ENCODE data around the gene PTPRN2. TPM values are rescaled to one million over a fixed set of nuclear protein-coding genes. Genes with fewer than 3 reads are reported as not detected.

PTPRN2 gene
- total and polyA plus RNA-seq, 2 of the 13 experiments (the other 11 are each of a cell fraction or from before 2014, with no cell fraction given): 2.5 to 24.2 TPM

DNA sequence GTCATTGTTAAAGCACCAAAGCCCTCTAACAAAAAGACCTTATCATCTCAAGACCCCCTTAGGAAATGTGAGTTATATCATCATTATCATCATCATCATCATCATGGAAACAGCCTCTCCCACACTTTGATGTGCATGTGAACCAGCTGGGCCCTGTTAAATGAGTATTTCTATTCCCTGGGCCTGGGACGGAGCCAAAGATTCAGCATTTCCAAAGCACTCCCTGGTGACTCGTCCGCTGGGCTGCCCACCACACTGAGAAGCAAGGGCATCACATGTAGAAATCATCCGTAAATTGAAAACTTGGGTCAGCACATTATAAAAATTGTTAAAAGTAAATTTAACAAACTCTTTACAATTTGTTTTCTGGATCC lies 88.6 kb downstream of the PTPRN2 start (continued):
- TF ChIP-seq, protein P1, sequence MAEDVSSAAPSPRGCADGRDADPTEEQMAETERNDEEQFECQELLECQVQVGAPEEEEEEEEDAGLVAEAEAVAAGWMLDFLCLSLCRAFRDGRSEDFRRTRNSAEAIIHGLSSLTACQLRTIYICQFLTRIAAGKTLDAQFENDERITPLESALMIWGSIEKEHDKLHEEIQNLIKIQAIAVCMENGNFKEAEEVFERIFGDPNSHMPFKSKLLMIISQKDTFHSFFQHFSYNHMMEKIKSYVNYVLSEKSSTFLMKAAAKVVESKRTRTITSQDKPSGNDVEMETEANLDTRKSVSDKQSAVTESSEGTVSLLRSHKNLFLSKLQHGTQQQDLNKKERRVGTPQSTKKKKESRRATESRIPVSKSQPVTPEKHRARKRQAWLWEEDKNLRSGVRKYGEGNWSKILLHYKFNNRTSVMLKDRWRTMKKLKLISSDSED (CRISPR knock-in tag; IDR thresholded peaks at IDR 0.05): no peak
- TF ChIP-seq ZIK1 (CRISPR knock-in tag; IDR thresholded peaks at IDR 0.05; ENCODE audit: borderline replicate concordance, low read depth) (no peak), MIER3 (CRISPR knock-in tag; IDR thresholded peaks at IDR 0.05; ENCODE audit: borderline replicate concordance) (no peak), TOE1 (CRISPR knock-in tag; IDR thresholded peaks at IDR 0.05) (no peak)
- TF ChIP-seq, protein P2, sequence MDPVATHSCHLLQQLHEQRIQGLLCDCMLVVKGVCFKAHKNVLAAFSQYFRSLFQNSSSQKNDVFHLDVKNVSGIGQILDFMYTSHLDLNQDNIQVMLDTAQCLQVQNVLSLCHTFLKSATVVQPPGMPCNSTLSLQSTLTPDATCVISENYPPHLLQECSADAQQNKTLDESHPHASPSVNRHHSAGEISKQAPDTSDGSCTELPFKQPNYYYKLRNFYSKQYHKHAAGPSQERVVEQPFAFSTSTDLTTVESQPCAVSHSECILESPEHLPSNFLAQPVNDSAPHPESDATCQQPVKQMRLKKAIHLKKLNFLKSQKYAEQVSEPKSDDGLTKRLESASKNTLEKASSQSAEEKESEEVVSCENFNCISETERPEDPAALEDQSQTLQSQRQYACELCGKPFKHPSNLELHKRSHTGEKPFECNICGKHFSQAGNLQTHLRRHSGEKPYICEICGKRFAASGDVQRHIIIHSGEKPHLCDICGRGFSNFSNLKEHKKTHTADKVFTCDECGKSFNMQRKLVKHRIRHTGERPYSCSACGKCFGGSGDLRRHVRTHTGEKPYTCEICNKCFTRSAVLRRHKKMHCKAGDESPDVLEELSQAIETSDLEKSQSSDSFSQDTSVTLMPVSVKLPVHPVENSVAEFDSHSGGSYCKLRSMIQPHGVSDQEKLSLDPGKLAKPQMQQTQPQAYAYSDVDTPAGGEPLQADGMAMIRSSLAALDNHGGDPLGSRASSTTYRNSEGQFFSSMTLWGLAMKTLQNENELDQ (CRISPR knock-in tag; IDR thresholded peaks at IDR 0.05; ENCODE audit: borderline replicate concordance): no peak
- TF ChIP-seq, protein P3, sequence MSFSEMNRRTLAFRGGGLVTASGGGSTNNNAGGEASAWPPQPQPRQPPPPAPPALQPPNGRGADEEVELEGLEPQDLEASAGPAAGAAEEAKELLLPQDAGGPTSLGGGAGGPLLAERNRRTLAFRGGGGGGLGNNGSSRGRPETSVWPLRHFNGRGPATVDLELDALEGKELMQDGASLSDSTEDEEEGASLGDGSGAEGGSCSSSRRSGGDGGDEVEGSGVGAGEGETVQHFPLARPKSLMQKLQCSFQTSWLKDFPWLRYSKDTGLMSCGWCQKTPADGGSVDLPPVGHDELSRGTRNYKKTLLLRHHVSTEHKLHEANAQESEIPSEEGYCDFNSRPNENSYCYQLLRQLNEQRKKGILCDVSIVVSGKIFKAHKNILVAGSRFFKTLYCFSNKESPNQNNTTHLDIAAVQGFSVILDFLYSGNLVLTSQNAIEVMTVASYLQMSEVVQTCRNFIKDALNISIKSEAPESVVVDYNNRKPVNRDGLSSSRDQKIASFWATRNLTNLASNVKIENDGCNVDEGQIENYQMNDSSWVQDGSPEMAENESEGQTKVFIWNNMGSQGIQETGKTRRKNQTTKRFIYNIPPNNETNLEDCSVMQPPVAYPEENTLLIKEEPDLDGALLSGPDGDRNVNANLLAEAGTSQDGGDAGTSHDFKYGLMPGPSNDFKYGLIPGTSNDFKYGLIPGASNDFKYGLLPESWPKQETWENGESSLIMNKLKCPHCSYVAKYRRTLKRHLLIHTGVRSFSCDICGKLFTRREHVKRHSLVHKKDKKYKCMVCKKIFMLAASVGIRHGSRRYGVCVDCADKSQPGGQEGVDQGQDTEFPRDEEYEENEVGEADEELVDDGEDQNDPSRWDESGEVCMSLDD (CRISPR knock-in tag; IDR thresholded peaks at IDR 0.05; ENCODE audit: borderline replicate concordance): no peak
